Choroid plexus epithelial cell (primary cell): ENCODE results near the gene TSPAN2.

Source experiments
- DNase-seq: peaks from one replicate; pipeline ENCODE4 v3.0.0-alpha.2; 2010; ENCODE audit warnings: low read depth
- H3K4me3 ChIP-seq: 2 replicates; pipeline ENCODE4 v1.5.1; 2011; ENCODE audit warnings: low read depth, mild to moderate bottlenecking, control low read depth, low read length, moderate library complexity
- TF ChIP-seq, protein P1 (sequence below): conservative IDR thresholded peaks from 2 replicates; pipeline ENCODE4 v1.5.1; 2011; ENCODE audit warnings: low read depth, mild to moderate bottlenecking, control low read depth, inconsistent platforms, low read length, moderate library complexity

TSPAN2 gene

DNA sequence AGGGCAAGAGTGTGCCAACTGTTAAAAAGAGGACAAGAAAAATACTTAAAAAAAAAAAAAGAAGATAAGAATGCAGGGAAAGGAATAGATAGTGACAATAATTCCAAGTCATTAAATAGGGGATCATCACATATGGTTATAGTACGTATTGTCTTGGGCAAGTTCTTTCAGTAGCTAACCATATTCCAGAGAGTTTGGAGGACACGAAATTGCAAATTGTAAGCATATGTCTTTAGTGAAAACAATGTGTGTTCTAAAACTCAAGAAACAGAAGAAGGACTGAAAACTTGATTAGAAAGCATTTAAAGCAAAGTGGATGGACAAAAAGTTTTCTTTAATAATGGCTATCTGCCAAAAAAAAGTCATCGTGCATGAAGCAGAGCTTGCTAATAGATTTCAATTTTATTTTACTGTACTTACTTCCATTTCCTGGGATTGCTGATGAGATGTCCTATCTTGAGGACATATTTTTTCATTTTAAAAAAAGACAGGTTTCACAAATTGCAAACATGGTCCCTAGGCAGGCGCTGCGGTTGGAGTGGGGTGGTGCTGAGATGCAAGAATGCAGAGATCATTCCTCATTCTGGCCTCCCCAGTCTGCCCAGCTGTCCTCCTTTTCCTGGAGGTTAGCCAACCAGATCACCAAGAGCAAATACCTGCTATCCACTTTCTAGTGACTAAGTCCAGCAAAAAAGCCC, 11.9 kb downstream of the TSPAN2 start:
- no peak for DNase-seq
- TF ChIP-seq, protein P1, sequence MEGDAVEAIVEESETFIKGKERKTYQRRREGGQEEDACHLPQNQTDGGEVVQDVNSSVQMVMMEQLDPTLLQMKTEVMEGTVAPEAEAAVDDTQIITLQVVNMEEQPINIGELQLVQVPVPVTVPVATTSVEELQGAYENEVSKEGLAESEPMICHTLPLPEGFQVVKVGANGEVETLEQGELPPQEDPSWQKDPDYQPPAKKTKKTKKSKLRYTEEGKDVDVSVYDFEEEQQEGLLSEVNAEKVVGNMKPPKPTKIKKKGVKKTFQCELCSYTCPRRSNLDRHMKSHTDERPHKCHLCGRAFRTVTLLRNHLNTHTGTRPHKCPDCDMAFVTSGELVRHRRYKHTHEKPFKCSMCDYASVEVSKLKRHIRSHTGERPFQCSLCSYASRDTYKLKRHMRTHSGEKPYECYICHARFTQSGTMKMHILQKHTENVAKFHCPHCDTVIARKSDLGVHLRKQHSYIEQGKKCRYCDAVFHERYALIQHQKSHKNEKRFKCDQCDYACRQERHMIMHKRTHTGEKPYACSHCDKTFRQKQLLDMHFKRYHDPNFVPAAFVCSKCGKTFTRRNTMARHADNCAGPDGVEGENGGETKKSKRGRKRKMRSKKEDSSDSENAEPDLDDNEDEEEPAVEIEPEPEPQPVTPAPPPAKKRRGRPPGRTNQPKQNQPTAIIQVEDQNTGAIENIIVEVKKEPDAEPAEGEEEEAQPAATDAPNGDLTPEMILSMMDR, result no peak

DNA sequence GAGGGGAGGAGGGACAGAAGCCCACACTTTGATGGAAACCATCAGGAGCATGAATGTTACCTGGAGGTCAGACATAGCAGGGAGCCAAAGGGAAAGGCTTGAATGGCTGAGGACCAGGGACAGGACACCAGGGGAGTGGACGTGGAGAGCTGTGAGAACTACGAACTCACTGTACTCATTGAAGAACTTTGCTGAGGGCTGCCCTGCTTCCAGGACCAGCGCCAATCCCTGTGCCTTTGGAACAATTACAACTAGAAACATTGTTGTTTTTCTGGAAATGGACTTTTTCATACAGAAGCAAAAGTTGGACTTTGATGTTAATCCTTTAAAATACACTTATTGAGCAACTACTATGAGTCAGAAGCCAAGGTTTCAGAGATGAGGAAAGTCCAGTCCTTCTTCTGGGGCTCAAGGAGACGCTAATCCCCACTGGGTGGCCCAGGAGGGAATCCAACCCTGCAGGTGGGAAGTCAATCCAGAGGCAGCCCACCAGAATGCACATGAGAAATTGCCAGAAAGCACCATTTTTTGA, 12.9 kb downstream of the TSPAN2 start:
- no peak for DNase-seq
- H3K4me3 ChIP-seq, result no peak overlapping the region
- TF ChIP-seq, protein P1, result no peak

More for the DNA sequence above, 11.9 kb downstream of the TSPAN2 start:
- H3K4me3 ChIP-seq, result no peak overlapping the region

DNA sequence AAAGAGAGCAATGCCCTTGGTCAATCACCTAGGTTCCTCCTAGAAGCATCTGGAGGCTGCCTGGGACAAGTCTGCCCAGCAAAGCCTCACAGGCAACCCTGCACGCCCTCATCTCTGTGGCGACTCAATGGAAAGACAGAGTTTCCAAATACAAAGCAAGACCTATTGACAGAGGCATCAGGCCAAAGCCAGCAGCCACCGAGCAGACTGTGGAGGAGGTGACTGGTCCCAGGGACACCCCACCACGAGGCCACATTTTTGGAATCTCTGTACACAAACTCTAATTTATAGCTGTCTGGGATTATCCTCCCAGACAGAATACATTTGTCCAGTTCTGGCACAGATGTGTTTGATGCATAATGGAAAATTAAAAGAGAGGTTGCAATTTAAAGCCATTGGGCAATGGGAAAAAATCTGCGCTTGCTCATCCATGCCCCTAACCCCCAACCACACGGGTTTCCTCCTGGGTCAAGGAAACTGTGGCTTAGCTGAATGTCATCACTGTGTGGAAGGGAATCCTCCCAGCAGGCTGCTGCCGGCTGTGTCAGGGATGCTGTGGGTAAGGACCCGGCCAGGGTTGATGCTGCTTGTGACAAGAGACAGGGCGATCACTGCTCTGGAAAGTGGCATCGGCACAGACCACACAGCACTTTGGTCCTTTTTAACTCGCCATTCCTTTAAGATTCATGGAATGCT, 14.3 kb downstream of the TSPAN2 start:
- DNase-seq, result no peak
- H3K4me3 ChIP-seq, result no peak overlapping the region
- TF ChIP-seq, protein P1, result no peak

DNA sequence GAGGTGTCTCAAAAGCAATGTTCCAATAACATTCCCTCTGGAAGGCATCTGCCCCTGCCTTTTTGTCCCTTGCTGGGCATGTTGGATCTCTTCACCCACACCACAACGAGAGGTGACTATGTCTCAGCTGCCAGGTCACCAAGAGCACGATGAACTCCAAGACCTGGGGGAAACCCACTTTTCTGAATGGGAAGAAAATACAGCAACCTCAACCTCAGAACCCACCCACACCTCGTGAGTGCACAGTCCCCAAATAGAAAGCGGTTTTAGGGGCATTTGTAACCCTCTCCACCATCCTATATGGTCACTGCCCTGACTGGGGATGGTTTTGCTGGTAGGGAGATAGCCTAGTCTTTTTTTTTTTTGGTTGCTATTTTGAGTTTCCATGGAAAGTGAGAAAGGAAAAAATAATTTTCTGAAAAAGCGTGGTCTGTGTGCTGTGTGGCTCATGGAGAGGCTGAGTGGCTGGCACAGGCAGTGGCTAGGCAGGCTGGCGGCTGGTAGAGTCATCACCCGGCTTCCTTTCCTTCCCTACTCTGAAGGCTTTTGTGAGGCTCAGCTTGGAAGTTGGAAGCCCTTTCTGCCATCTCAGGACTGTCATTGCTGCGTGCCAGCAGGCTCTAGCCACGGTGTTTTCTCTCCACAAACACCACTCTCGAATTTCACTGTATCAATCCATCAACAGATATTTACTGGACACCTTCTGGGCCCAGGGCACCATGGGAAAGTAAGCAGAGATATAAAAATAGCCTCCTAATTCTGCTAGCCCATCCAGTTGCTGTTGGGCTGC, 15.8 kb downstream of the TSPAN2 start:
- no peak overlapping the region for H3K4me3 ChIP-seq
- TF ChIP-seq, protein P1, result no peak
- DNase-seq, result no peak

DNA sequence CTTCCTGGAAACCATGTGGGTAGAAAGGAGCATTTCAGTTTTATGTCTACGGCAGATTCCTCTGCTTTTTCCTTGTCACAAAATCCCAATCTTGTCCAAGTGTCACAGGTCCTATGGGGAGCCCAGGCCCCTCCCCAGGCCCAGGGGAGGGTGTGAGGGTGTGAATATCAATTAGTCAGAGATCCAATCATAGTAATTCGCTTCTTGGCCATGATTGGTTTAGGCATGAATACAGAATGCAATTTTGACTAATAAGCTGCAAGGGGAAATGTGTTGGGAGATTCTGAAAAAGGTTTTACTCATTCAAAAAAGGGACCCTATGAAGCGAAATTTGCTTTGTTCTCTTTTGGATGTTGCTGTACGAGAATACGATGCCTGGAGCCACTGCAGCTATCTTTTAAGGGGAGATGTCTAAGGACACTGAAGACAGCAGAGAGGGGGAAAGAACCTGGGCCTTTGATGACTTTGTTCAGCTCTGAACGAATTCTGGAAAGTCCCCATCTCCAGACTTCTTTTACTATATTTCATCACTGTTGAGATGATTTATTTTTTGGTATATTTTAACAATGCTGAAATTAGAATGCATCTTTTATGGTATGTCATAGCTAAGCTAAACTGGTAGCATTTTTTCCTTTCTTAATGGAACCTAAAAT, 18.2 kb downstream of the TSPAN2 start:
- no peak overlapping the region for H3K4me3 ChIP-seq
- TF ChIP-seq, protein P1, result no peak
- no peak for DNase-seq

DNA sequence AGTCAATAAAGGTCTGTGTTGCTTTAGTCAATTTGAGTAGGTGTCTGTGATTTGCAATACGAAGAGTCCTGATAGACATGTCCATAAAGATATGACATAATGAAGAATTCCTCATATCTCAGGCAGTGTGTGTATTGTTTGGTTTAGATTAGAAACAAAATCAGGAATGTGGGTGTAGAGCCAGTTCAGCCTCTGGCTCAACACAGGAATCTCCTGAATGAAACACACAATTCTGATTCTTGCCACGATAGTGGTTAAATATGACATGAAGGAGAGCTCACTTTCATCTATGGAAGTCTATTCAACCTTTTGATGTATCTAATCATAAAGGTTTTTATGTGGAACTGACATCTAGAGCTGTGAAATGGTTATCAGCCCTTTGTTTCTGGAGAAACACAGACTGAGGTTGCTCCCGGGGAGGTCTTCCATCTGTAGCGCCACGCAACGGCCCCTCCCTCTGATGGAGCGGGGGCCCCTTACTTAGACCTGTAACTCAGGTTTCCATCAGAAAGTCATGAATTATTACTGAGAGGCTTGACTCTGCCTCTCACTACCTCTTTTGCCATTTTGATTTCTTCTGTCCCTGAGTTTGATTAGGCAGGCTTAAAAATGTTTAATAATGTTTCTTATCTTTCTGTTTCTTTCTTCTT, 19.5 kb downstream of the TSPAN2 start:
- TF ChIP-seq, protein P1, result no peak
- peak; percentile 8 for DNase-seq
- no peak overlapping the region for H3K4me3 ChIP-seq
